C4-2B (cell line): Measurements from ENCODE around the gene FCER1G.

Experiments used
- CTCF ChIP-seq: fragments of 450-650 bp; conservative IDR thresholded peaks from 2 replicates; pipeline ENCODE4 v1.5.1; 2017; ENCODE audit warnings: mild to moderate bottlenecking
- ZFX ChIP-seq: fragments of 450-650 bp; IDR thresholded peaks from 2 replicates; pipeline ENCODE4 v1.6.1; 2017

GRCh38 chr1:161265305-161265704 is 50.2 kb downstream of the FCER1G start:
- TF ChIP-seq CTCF (no peak), ZFX (no peak)
